Measurements from ENCODE around the gene AAMP. TPM values are rescaled to one million over a fixed set of nuclear protein-coding genes. Genes with fewer than 3 reads are reported as not detected.
A peak's percentile ranks its signal among the peaks of the same experiment; 100 is the strongest.

AAMP gene
- total RNA-seq, 2 experiments from 2014 or later = 52.6 to 56.2 TPM

GRCh38 chr2:218263817-218264641 is 5.9 kb downstream of the AAMP start:
- H3K27me3 Mint-ChIP-seq (ENCODE audit: low read depth) = no peaks in the 10 kb centered on the region
- H3K27ac Mint-ChIP-seq = peak overlapping the region; percentile 53
- H3K9me3 Mint-ChIP-seq (ENCODE audit: insufficient read depth) = no peaks in the 10 kb centered on the region
- ChIA-PET POLR2A (no interaction called here), CTCF (interaction anchor here (1.2 kb wide), 1 partner anchor 79 kb away, joined by 3 read pairs; no protein-coding TSS in a partner anchor)
- H3K4me1 Mint-ChIP-seq (ENCODE audit: low read depth) = peaks cover 24% of the 10 kb centered on the region
- H3K4me3 Mint-ChIP-seq = no peak overlapping the region
- peak; percentile 34 for ATAC-seq
- DNase-seq = peak; percentile 35
- peaks cover 22% of the 10 kb centered on the region for H3K36me3 Mint-ChIP-seq (ENCODE audit: low read depth)

DNA sequence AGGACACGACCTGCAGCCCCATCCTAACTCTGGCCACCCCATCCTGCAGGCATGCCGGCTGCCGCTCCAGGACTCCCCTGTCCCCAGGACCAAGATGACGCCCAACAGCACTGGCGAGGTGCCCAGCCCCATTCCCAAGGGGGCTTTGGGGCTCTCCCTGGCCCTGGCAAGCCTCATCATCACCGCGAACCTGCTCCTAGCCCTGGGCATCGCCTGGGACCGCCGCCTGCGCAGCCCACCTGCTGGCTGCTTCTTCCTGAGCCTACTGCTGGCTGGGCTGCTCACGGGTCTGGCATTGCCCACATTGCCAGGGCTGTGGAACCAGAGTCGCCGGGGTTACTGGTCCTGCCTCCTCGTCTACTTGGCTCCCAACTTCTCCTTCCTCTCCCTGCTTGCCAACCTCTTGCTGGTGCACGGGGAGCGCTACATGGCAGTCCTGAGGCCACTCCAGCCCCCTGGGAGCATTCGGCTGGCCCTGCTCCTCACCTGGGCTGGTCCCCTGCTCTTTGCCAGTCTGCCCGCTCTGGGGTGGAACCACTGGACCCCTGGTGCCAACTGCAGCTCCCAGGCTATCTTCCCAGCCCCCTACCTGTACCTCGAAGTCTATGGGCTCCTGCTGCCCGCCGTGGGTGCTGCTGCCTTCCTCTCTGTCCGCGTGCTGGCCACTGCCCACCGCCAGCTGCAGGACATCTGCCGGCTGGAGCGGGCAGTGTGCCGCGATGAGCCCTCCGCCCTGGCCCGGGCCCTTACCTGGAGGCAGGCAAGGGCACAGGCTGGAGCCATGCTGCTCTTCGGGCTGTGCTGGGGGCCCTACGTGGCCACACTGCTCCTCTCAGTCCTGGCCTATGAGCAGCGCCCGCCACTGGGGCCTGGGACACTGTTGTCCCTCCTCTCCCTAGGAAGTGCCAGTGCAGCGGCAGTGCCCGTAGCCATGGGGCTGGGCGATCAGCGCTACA is 7.0 kb downstream of the AAMP start:
- H3K27ac Mint-ChIP-seq = no peak overlapping the region
- no peaks in the 10 kb centered on the region for H3K27me3 Mint-ChIP-seq (ENCODE audit: low read depth)
- POLR2A ChIA-PET = no interaction called here
- CTCF ChIA-PET = interaction anchor here (1.2 kb wide), 1 partner anchor 77 kb away, joined by 3 read pairs; no protein-coding TSS in a partner anchor
- H3K36me3 Mint-ChIP-seq (ENCODE audit: low read depth) = peaks cover 23% of the 10 kb centered on the region
- no peak overlapping the region for H3K4me3 Mint-ChIP-seq
- H3K9me3 Mint-ChIP-seq (ENCODE audit: insufficient read depth) = no peaks in the 10 kb centered on the region
- H3K4me1 Mint-ChIP-seq (ENCODE audit: low read depth) = peaks cover 30% of the 10 kb centered on the region
- DNase-seq (no peak), ATAC-seq (no peak)

- H3K36me3 Mint-ChIP-seq (ENCODE audit: low read depth) = peaks cover 22% of the 10 kb centered on the region
- POLR2A ChIA-PET = no interaction called here
- CTCF ChIA-PET = no interaction called here
- DNase-seq (no peak), ATAC-seq (no peak)
- H3K9me3 Mint-ChIP-seq (ENCODE audit: insufficient read depth) = no peaks in the 10 kb centered on the region
- peaks cover 30% of the 10 kb centered on the region for H3K4me1 Mint-ChIP-seq (ENCODE audit: low read depth)
- H3K4me3 Mint-ChIP-seq = no peak overlapping the region
- H3K27me3 Mint-ChIP-seq (ENCODE audit: low read depth) = no peaks in the 10 kb centered on the region
- H3K27ac Mint-ChIP-seq = peak overlapping the region; percentile 11
These were observed 7.7 kb downstream of the AAMP start for GRCh38 chr2:218262237-218262600.

DNA sequence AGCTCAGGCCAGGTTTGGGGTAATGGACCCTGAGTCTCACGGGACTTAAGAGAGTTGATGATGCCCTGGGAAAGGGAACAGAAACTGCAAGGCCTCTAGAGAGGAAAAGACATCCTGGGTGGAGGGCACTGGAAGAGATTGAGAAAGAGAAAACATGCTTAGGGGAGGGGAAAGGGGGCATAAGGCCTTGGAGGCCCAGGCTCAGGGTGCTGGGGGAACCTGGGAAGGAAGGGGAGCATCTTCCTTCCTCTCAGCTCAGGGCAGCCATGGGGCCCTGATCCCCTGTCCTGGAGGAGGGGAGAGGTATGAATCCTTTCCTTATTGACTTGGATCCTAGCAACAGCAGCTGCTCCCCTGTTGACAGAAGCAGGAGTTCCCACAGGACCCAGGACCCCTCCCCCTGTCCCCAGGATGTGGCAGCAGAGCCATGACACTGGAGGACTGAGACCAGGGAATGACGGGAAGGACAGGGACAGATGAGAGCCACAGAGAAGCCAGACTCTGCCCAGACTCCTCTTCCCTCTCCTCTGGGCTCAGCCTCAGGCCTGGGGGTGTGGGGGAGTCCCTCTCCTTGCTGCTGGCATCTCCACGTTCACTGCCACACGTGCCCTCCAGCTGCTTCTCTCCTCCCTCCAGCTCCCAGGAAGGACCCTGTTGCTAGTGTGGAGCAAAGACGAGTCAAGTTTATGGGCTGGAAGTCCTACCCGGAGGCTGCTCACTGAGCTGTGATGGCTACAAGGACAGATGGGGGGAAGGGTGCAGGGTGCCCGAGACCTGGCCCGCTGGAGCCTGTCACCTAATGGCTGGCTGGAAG is 8.3 kb downstream of the AAMP start:
- Mint-ChIP-seq H3K9me3 (ENCODE audit: insufficient read depth) (no peaks in the 10 kb centered on the region), H3K4me3 (no peak overlapping the region)
- DNase-seq = no peak

GRCh38 chr2:218260742-218261422 is 9.1 kb downstream of the AAMP start, which contains the start of gene GPBAR1:
GPBAR1 (plus strand) TSS chr2:218261015; CDS start chr2:218262725, 1,710 bp downstream.
- H3K36me3 Mint-ChIP-seq (ENCODE audit: low read depth) = peaks cover 23% of the 10 kb centered on the region
- H3K9me3 Mint-ChIP-seq (ENCODE audit: insufficient read depth) = no peaks in the 10 kb centered on the region
- no peak for DNase-seq
- POLR2A ChIA-PET = interaction anchor here (0.7 kb wide), 1 partner anchor 40 kb away, joined by 4 read pairs; no protein-coding TSS in a partner anchor
- H3K4me3 Mint-ChIP-seq = no peak within 1 kb of the TSS
- peaks cover 32% of the 10 kb centered on the region for H3K4me1 Mint-ChIP-seq (ENCODE audit: low read depth)
- H3K27ac Mint-ChIP-seq = peak within 1 kb of the TSS; percentile 63
- ATAC-seq = no peak
- CTCF ChIA-PET = interaction anchor here (1.7 kb wide), 1 partner anchor 9 kb away, joined by 5 read pairs; the partner anchor contains the start of genes AAMP and PNKD
- no peaks in the 10 kb centered on the region for H3K27me3 Mint-ChIP-seq (ENCODE audit: low read depth)

More for the DNA sequence above, 8.3 kb downstream of the AAMP start:
- ATAC-seq = no peak
- Mint-ChIP-seq H3K27ac (peak overlapping the region; percentile 63), H3K27me3 (ENCODE audit: low read depth) (no peaks in the 10 kb centered on the region), H3K4me1 (ENCODE audit: low read depth) (peaks cover 30% of the 10 kb centered on the region), H3K36me3 (ENCODE audit: low read depth) (peaks cover 22% of the 10 kb centered on the region)
- ChIA-PET POLR2A (no interaction called here), CTCF (interaction anchor here (1.7 kb wide), 1 partner anchor 8 kb away, joined by 5 read pairs; the partner anchor contains the start of genes AAMP and PNKD)

GRCh38 chr2:218260166-218260565 is 9.8 kb downstream of the AAMP start:
- H3K27ac Mint-ChIP-seq = peak overlapping the region; percentile 22
- ATAC-seq (no peak), DNase-seq (no peak)
- H3K27me3 Mint-ChIP-seq (ENCODE audit: low read depth) = no peaks in the 10 kb centered on the region
- H3K36me3 Mint-ChIP-seq (ENCODE audit: low read depth) = peaks cover 29% of the 10 kb centered on the region
- ChIA-PET CTCF (interaction anchor here (1.7 kb wide), 1 partner anchor 10 kb away, joined by 5 read pairs; the partner anchor contains the start of genes AAMP and PNKD), POLR2A (interaction anchor here (0.6 kb wide), 1 partner anchor 365 kb away, joined by 4 read pairs; no protein-coding TSS in a partner anchor)
- no peaks in the 10 kb centered on the region for H3K9me3 Mint-ChIP-seq (ENCODE audit: insufficient read depth)
- H3K4me3 Mint-ChIP-seq = no peak overlapping the region
- peaks cover 33% of the 10 kb centered on the region for H3K4me1 Mint-ChIP-seq (ENCODE audit: low read depth)

DNA sequence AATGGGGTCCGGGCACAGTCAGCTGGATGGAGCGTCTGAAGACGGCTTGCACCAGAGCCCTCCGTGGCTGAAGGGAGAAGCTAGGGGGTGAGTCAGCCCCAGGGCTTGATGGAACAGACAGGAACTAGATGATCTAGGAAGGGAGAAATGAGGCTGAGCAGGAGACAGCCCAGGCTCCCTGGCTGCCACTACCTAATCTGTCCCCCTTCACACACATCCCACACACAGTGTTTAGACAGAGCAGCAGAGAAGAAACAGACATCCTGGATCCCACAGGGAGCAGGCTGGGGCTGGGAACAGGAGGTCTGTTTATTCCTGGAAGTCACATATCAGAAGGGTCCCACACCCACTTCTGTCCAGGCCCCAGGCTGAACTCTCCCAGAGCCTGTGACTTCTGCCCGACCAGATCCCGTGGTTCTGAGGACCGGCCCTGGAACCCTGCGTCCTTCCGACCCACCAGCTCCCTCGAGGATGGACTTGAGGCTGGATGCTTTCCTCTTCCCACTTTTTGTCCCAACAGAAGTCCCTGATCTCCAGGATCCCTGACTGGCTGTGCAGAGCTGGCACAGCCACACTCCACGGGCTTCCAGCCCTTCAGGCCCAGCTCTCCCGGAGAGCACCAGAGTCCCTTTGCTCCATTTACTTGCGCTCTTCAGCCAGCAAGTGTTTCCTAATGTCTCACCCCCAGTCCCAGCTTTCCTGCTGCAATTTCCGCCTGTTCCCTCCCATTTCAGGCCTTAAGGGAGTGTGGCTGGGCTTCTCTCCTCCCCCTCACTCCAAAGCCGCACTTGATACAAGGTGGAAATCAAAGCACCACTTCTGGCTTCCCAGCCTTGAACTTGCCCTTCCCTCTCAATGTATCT is 10.6 kb downstream of the AAMP start:
- peak overlapping the region; percentile 47 for H3K27ac Mint-ChIP-seq
- H3K27me3 Mint-ChIP-seq (ENCODE audit: low read depth) = no peaks in the 10 kb centered on the region
- CTCF ChIA-PET = interaction anchor here (0.8 to 2.9 kb wide), 3 partner anchors 11 to 33 kb away, joined by 3 to 43 read pairs (median 4); partner anchors contain the start of genes AAMP and PNKD
- H3K4me1 Mint-ChIP-seq (ENCODE audit: low read depth) = peaks cover 30% of the 10 kb centered on the region
- no peak for DNase-seq
- no peak for ATAC-seq
- H3K36me3 Mint-ChIP-seq (ENCODE audit: low read depth) = peaks cover 36% of the 10 kb centered on the region
- H3K4me3 Mint-ChIP-seq = no peak overlapping the region
- H3K9me3 Mint-ChIP-seq (ENCODE audit: insufficient read depth) = no peaks in the 10 kb centered on the region
- POLR2A ChIA-PET = interaction anchor here (0.6 kb wide), 1 partner anchor 366 kb away, joined by 4 read pairs; no protein-coding TSS in a partner anchor

DNA sequence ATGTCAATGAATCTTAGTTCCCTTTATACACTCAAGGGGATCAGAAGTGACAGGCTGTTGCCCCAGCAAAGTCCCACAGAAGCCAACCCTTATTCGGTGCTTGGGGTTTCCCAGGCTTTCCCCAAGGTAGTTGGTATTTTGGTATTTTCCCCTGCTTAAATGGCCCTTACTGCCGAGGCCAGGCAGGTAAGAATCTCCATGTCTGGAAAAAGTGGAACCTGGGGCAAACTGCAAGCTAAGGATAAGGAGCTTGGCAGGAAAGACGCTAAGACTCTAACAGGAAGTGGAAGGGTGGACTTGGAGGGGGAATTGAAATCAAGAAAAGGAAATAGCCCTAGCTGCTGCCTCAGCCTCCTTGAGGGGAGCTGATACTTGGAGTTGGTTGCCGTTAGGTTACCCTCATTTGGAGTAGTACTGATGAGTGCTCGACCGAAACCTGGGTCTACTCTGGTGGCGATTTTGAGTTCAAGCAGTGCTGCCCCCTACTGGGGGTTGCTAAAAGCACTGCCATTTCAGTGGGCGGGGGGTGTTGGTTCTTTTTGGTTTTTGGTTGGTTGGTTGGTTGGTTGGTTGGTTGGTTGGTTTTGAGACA is 12.5 kb downstream of the AAMP start:
- ChIA-PET CTCF (interaction anchor here (0.6 to 2.9 kb wide), 30 partner anchors 10 to 414 kb away, joined by 3 to 43 read pairs (median 4); partner anchors contain the start of genes AAMP, ARPC2, PNKD and RNF25), POLR2A (interaction anchor here (0.8 to 1.9 kb wide), 7 partner anchors 10 to 35 kb away, joined by 3 to 7 read pairs (median 4); partner anchors contain the start of genes AAMP and PNKD)
- Mint-ChIP-seq H3K27ac (peak overlapping the region; percentile 88), H3K4me3 (peak overlapping the region; percentile 50), H3K9me3 (ENCODE audit: insufficient read depth) (no peaks in the 10 kb centered on the region), H3K36me3 (ENCODE audit: low read depth) (peaks cover 46% of the 10 kb centered on the region), H3K27me3 (ENCODE audit: low read depth) (no peaks in the 10 kb centered on the region), H3K4me1 (ENCODE audit: low read depth) (peaks cover 22% of the 10 kb centered on the region)
- ATAC-seq (peak; percentile 61), DNase-seq (peak; percentile 76)

GRCh38 chr2:218256612-218257350 is 13.2 kb downstream of the AAMP start:
- ATAC-seq (no peak), DNase-seq (no peak)
- H3K27me3 Mint-ChIP-seq (ENCODE audit: low read depth) = no peaks in the 10 kb centered on the region
- H3K27ac Mint-ChIP-seq = peak overlapping the region; percentile 88
- no peaks in the 10 kb centered on the region for H3K9me3 Mint-ChIP-seq (ENCODE audit: insufficient read depth)
- ChIA-PET CTCF (interaction anchor here (0.6 to 3.1 kb wide), 31 partner anchors 10 to 415 kb away, joined by 3 to 43 read pairs (median 5); partner anchors contain the start of genes AAMP, ARPC2, PNKD and RNF25), POLR2A (interaction anchor here (0.7 to 1.9 kb wide), 8 partner anchors 9 to 48 kb away, joined by 3 to 7 read pairs (median 4); partner anchors contain the start of genes AAMP and PNKD)
- peaks cover 22% of the 10 kb centered on the region for H3K4me1 Mint-ChIP-seq (ENCODE audit: low read depth)
- H3K4me3 Mint-ChIP-seq = no peak overlapping the region
- H3K36me3 Mint-ChIP-seq (ENCODE audit: low read depth) = peaks cover 53% of the 10 kb centered on the region
